Measurements from ENCODE around the gene DIAPH2.

- no peak for TF ChIP-seq GATA2 (IDR thresholded peaks at IDR 0.05; ENCODE audit: low read depth, low read length)
- no peak for TF ChIP-seq GATA3 (IDR thresholded peaks at IDR 0.05; ENCODE audit: low read depth, low read length)
Observed at GRCh38 chrX:96838537-96838936, 153.9 kb downstream of the DIAPH2 start.

Measured in SH-SY5Y (cell line).